ENCODE measurements around the gene TCF25.
"Not testable (repeated sequence)": the region's sequence is repeated elsewhere in the genome, so short reads cannot be mapped to it uniquely, and the experiment has no call there.

The TCF25 gene

GRCh38 chr16:89873109-89873971 is at the start of gene TCF25:
TSS of gene TCF25 (plus strand) at chr16:89873592. CDS start at chr16:89873668, 76 bp downstream.
- no peak for TF ChIP-seq CTCF (IDR thresholded peaks at IDR 0.05; ENCODE audit: borderline replicate concordance, control extremely low read depth, extremely low read depth, insufficient read depth, missing control alignments)
- DNase-seq (ENCODE audit: low spot score): peak; percentile 95
- in situ Hi-C loops (cut with MboI; ENCODE audit: low sequenced_read_pairs, unreplicated experiment): no loop called here

GRCh38 chr16:89823824-89824148 is 49.6 kb upstream of the TCF25 start:
- DNase-seq (ENCODE audit: low spot score); in situ Hi-C loops (cut with MboI; ENCODE audit: low sequenced_read_pairs, unreplicated experiment): not testable (repeated sequence)

DNA sequence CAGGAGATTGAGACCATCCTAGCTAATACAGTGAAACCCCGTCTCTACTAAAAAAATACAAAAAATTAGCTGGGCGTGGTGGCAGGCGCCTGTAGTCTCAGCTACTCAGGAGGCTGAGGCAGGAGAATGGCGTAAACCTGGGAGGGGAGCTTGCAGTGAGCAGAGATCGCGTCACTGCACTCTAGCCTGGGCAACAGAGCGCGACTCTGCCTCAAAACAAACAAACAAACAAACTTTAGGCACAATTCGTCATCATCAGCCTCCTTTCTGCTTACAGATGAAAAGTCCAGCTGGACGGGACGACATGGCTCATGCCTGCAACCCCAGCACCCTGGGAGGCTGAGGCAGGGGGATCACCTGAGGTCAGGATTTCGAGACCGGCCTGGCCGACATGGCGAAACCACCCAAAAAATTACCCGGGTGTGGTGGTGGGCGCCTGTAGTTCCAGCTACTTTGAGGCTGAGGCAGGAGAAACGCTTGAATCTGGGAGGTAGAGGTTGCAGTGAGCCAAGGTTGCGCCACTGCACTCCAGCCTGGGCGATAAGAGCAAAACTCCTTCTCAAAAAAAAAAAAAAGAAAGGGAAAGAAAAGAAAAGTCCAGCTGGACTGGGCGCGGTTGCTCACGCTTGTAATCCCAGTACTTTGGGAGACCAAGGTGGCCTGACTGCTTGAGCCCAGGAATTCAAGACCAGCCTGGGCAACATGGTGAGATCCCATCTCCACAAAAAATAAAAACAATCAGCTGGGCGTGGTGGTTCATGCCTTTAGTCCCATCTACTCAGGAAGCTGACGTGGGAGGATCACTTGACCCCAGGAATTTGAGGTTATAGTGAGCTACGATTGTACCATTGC is 46.6 kb upstream of the TCF25 start:
- in situ Hi-C loops (cut with MboI; ENCODE audit: low sequenced_read_pairs, unreplicated experiment): no loop called here
- TF ChIP-seq CTCF (IDR thresholded peaks at IDR 0.05; ENCODE audit: borderline replicate concordance, control extremely low read depth, extremely low read depth, insufficient read depth, missing control alignments): no peak
- DNase-seq (ENCODE audit: low spot score): no peak

GRCh38 chr16:89827383-89828198 is 45.8 kb upstream of the TCF25 start:
- TF ChIP-seq CTCF (IDR thresholded peaks at IDR 0.05; ENCODE audit: borderline replicate concordance, control extremely low read depth, extremely low read depth, insufficient read depth, missing control alignments): no peak
- DNase-seq (ENCODE audit: low spot score): no peak
- in situ Hi-C loops (cut with MboI; ENCODE audit: low sequenced_read_pairs, unreplicated experiment): no loop called here

DNA sequence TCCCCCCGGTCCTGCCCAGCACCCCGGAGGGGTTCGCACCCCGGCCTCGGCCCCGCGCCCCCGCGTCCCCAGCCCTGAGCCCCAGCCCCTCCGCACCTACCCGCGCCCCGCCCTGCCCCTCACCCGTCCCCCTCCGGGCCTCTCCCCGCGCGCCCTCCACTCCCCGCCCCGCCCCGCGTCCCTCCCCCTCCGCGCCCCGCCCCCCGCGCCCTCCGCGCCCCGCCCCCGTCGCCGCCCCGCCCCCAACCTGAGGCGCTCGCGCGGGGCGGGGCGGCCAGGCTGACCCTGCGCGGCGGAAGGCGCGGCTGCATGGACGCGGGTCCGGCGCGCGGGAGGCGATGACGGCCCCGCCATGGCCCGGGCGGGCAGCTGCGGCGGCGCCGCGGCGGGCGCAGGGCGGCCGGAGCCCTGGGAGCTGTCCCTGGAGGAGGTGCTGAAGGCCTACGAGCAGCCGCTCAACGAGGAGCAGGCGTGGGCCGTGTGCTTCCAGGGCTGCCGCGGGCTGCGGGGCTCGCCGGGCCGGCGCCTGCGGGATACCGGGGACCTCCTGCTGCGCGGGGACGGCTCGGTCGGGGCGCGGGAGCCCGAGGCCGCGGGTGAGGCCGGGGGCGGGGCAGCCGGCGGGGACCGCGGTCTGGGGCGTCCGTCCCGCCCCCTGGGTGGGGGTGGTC is 45.1 kb upstream of the TCF25 start, which contains the start of gene SPIRE2:
TSS of gene SPIRE2 (plus strand) at position 277 of the 671 bp plus-strand sequence. CDS start at position 353, 76 bp downstream.
- in situ Hi-C loops (cut with MboI; ENCODE audit: low sequenced_read_pairs, unreplicated experiment): no loop called here

More for the DNA sequence above, 45.1 kb upstream of the TCF25 start, which contains the start of gene SPIRE2:
- TF ChIP-seq CTCF (IDR thresholded peaks at IDR 0.05; ENCODE audit: borderline replicate concordance, control extremely low read depth, extremely low read depth, insufficient read depth, missing control alignments): no peak
- DNase-seq (ENCODE audit: low spot score): peak; percentile 88
